Ishikawa (cell line): ENCODE measurements around the gene EBF4.

Experiments
- CREB1 ChIP-seq: IDR thresholded peaks from 2 replicates; pipeline ENCODE4 v1.6.1; 2012; ENCODE audit warnings: low read depth
- FOXM1 ChIP-seq: IDR thresholded peaks from 2 replicates; pipeline ENCODE4 v1.6.1; 2012; ENCODE audit warnings: low read depth, borderline replicate concordance
- REST ChIP-seq: IDR thresholded peaks from 2 replicates; pipeline ENCODE4 v1.6.1; 2012; ENCODE audit warnings: low read depth, mild to moderate bottlenecking
- TAF1 ChIP-seq: IDR thresholded peaks from 2 replicates; pipeline ENCODE4 v1.6.1; 2012; ENCODE audit warnings: low read depth, mild to moderate bottlenecking
- TCF12 ChIP-seq: IDR thresholded peaks from 2 replicates; pipeline ENCODE4 v1.6.1; 2012; ENCODE audit warnings: low read depth
- TEAD4 ChIP-seq: IDR thresholded peaks from 2 replicates; pipeline ENCODE4 v1.6.1; 2012

- TF ChIP-seq FOXM1 (no peak), TAF1 (no peak), TCF12 (no peak), TEAD4 (no peak), REST (no peak), CREB1 (no peak)
These were observed 58.1 kb downstream of the EBF4 start for GRCh38 chr20:2750491-2751251.
